Vagina (tissue), 2 donors: ENCODE measurements around the gene ATP6V1C2. TPM values are rescaled to one million over a fixed set of nuclear protein-coding genes. Genes with fewer than 3 reads are reported as not detected.
"Not testable (repeated sequence)": the region's sequence is repeated elsewhere in the genome, so short reads cannot be mapped to it uniquely, and the experiment has no call there.

Source experiments
- DNase-seq, 2 donors: peaks; one replicate each; pipeline ENCODE4 v3.0.0-alpha.2; 2017; ENCODE audit errors: extremely low spot score in 2 of 2
- H3K27ac ChIP-seq: fragments of 200-600 bp; sonication (generic); one replicate; pipeline ENCODE4 v1.5.1; 2019
- H3K27me3 ChIP-seq: fragments of 200-600 bp; sonication (generic); one replicate; pipeline ENCODE4 v1.5.1; 2019
- H3K36me3 ChIP-seq, 2 donors: fragments of 200-600 bp; sonication (generic); one replicate each; pipeline ENCODE4 v1.5.1; 2017 to 2019
- H3K4me1 ChIP-seq: fragments of 200-600 bp; sonication (generic); one replicate; pipeline ENCODE4 v1.5.1; 2019
- H3K4me3 ChIP-seq, 2 donors: fragments of 200-600 bp; sonication (generic); 1 replicate in 1 of 2; 2 replicates in 1 of 2; pipeline ENCODE4 v1.5.1; 2016 to 2019
- H3K9me3 ChIP-seq: fragments of 200-600 bp; sonication (generic); one replicate; pipeline ENCODE4 v1.5.1; 2019
- CTCF ChIP-seq, 3 experiments: fragments of 450-650 bp in 2 of 3; fragments of 200-600 bp in 1 of 3; sonication (generic) in 1 of 3; IDR thresholded peaks; one replicate each; pipeline ENCODE4 v1.5.1; 2017 to 2019; ENCODE audit warnings: antibody characterized with exemption in 3 of 3, mild to moderate bottlenecking in 2 of 3, moderate library complexity in 2 of 3
- POLR2A ChIP-seq, 2 donors: fragments of 450-650 bp; IDR thresholded peaks; one replicate each; pipeline ENCODE4 v1.6.1; 2017; ENCODE audit warnings: antibody characterized with exemption in 2 of 2, mild to moderate bottlenecking in 2 of 2, moderate library complexity in 2 of 2
- POLR2AphosphoS5 ChIP-seq, 2 donors: sonication (generic); formaldehyde crosslinking; IDR thresholded peaks; one replicate each; pipeline ENCODE4 v1.9.0; 2017; ENCODE audit warnings: antibody characterized with exemption in 2 of 2, mild to moderate bottlenecking in 2 of 2, low read depth in 1 of 2; ENCODE audit not compliant: insufficient read depth in 1 of 2
- intact Hi-C: fragments of 100-400 bp; cut with DNase I; formaldehyde crosslinking; loops from one replicate; pipeline ENCODE4 v1.15.1; 2023
- total RNA-seq: library from RNA; depleted of rRNA; stranded (reverse); fragments of >200 nt; gene quantifications from one replicate; pipeline ENCODE4 v1.2.3, GENCODE V29; 2016

The ATP6V1C2 gene
- total RNA-seq, 1 donor from 2014 or later = 134 TPM

DNA sequence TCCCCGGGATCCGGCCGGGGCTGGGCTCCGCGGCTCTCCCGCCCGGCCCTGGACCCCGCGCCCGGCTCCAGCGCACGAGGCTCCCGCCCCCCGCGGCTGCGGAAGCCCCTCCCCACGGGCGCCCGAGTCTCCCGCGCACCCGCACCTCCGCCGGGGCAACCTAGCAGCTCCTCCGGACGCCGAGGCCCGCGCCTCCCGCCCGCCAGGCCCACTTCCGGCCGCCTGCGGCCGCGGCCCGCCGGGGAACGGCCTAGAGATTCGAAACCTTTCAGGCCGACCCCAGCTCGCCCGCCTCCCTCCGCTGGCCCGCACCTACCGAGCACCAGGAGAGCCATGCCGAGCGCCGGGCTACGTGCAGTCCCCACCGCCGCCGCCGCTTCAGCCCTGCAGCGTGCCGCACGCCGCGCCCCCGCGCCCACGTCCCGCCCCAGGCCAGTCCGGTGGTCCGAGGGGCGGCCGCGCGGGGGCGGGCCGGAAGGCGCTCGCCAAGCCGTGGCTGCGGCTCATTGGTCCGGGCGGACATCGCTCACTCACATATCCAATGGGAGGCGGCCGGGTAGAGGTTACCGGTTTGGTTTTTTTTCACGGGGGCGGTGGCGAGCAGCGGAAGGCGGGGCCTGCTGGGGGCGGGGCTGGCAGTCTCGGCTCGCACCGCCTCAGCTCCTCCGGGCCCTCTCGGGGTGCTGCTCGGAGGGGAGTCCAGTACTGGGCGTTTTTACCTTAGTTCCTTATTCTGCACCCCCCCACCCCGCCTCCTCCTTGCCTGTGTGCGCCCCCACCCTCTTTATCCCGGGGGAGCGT is 91.1 kb downstream of the ATP6V1C2 start, which contains the start of gene PDIA6:
PDIA6 (minus strand) TSS at position 424 of the 801 bp plus-strand sequence; CDS start at position 335, 89 bp downstream.
- Histone ChIP-seq H3K27ac (peak within 1 kb of the TSS; percentile 83), H3K27me3 (no peaks in the 10 kb centered on the region), H3K4me3 (peak within 1 kb of the TSS; percentile 68 to 90), H3K36me3 (no peaks in the 10 kb centered on the region), H3K4me1 (peaks cover 44% of the 10 kb centered on the region), H3K9me3 (no peaks in the 10 kb centered on the region)
- DNase-seq = peak in 1 of 2 donors; percentile 97
- intact Hi-C loops = loop anchor here (10.0 kb wide), 1 partner anchor 642 kb away; no protein-coding TSS in a partner anchor
- TF ChIP-seq POLR2AphosphoS5 (IDR thresholded peaks at IDR 0.05; ENCODE audit: insufficient read depth in 1 of 2, low read depth in 1 of 2) = peak in 1 of 2 donors; percentile 38
- no peak for TF ChIP-seq CTCF (IDR thresholded peaks at IDR 0.05)
- TF ChIP-seq POLR2A (IDR thresholded peaks at IDR 0.05) = peak in 1 of 2 donors; percentile 69

- Histone ChIP-seq H3K4me1 (peaks cover 35% of the 10 kb centered on the region), H3K27ac (peak overlapping the region; percentile 83), H3K4me3 (peak overlapping the region; percentile 68 to 90)
- H3K36me3 ChIP-seq, H3K27me3 ChIP-seq, DNase-seq, H3K9me3 ChIP-seq: not testable (repeated sequence)
- intact Hi-C loops = loop anchor here (10.0 kb wide), 1 partner anchor 641 kb away; no protein-coding TSS in a partner anchor
Observed at GRCh38 chr2:10813163-10814138, 92.0 kb downstream of the ATP6V1C2 start.

- Histone ChIP-seq H3K4me1 (peaks cover 28% of the 10 kb centered on the region), H3K27ac (no peak overlapping the region), H3K4me3 (no peak overlapping the region), H3K36me3 (no peaks in the 10 kb centered on the region), H3K27me3 (no peaks in the 10 kb centered on the region), H3K9me3 (no peaks in the 10 kb centered on the region)
- intact Hi-C loops = loop anchor here (10.0 kb wide), 1 partner anchor 641 kb away; no protein-coding TSS in a partner anchor
- DNase-seq = no peak
- TF ChIP-seq POLR2A (IDR thresholded peaks at IDR 0.05) (no peak), POLR2AphosphoS5 (IDR thresholded peaks at IDR 0.05; ENCODE audit: insufficient read depth in 1 of 2, low read depth in 1 of 2) (no peak), CTCF (IDR thresholded peaks at IDR 0.05) (no peak)
Observed at GRCh38 chr2:10814142-10814541, 92.7 kb downstream of the ATP6V1C2 start.

- peaks cover 22% of the 10 kb centered on the region for H3K4me1 ChIP-seq
- no peaks in the 10 kb centered on the region for H3K27me3 ChIP-seq
- no peaks in the 10 kb centered on the region for H3K9me3 ChIP-seq
- no peak overlapping the region for H3K4me3 ChIP-seq
- intact Hi-C loops = loop anchor here (5.0 to 10.0 kb wide), 2 partner anchors 640 to 1983 kb away; no protein-coding TSS in a partner anchor
- TF ChIP-seq POLR2AphosphoS5 (IDR thresholded peaks at IDR 0.05; ENCODE audit: insufficient read depth in 1 of 2, low read depth in 1 of 2) = no peak
- TF ChIP-seq CTCF (IDR thresholded peaks at IDR 0.05) = no peak
- no peak for TF ChIP-seq POLR2A (IDR thresholded peaks at IDR 0.05)
- H3K36me3 ChIP-seq = no peaks in the 10 kb centered on the region
- H3K27ac ChIP-seq = no peak overlapping the region
- no peak for DNase-seq
Observed at GRCh38 chr2:10814571-10815331, 93.3 kb downstream of the ATP6V1C2 start.
